Esophagus muscularis mucosa (tissue), 4 donors: ENCODE data around the gene MAN1A2. TPM values are rescaled to one million over a fixed set of nuclear protein-coding genes. Genes with fewer than 3 reads are reported as not detected.

Source experiments
- DNase-seq: peaks from one replicate; pipeline ENCODE4 v3.0.0-alpha.2; 2017; ENCODE audit errors: extremely low spot score
- H3K27ac ChIP-seq, 4 donors: fragments of 200-600 bp; sonication (generic); replicated peaks in 1 of 4; 1 replicate in 3 of 4; 2 replicates in 1 of 4; pipeline ENCODE4 v1.5.1; 2016 to 2019; ENCODE audit warnings: mild to moderate bottlenecking in 1 of 4
- H3K27me3 ChIP-seq, 4 donors: fragments of 200-600 bp; sonication (generic); one replicate each; pipeline versions ENCODE4 v1.5.1 to v1.6.0; 2016 to 2019
- H3K36me3 ChIP-seq, 4 donors: fragments of 200-600 bp; sonication (generic); one replicate each; pipeline ENCODE4 v1.5.1; 2016 to 2019
- H3K4me1 ChIP-seq, 4 donors: fragments of 200-600 bp; sonication (generic); one replicate each; pipeline ENCODE4 v1.5.1; 2016 to 2019
- H3K4me3 ChIP-seq, 4 donors: fragments of 200-600 bp; sonication (generic); 1 replicate in 2 of 4; 2 replicates in 2 of 4; pipeline ENCODE4 v1.5.1; 2016 to 2019; ENCODE audit warnings: mild to moderate bottlenecking in 4 of 4, moderate library complexity in 1 of 4
- H3K9me3 ChIP-seq, 4 donors: fragments of 200-600 bp; sonication (generic); 1 replicate in 3 of 4; 2 replicates in 1 of 4; pipeline ENCODE4 v1.5.1; 2016 to 2019
- CTCF ChIP-seq, 3 experiments: fragments of 200-600 bp in 2 of 3; fragments of 450-650 bp in 1 of 3; sonication (generic) in 2 of 3; IDR thresholded peaks; one replicate each; pipeline ENCODE4 v1.5.1; 2017 to 2019; ENCODE audit warnings: antibody characterized with exemption in 3 of 3, mild to moderate bottlenecking in 2 of 3, moderate library complexity in 1 of 3
- EP300 ChIP-seq: sonication (generic); formaldehyde crosslinking; IDR thresholded peaks from one replicate; pipeline ENCODE4 v1.6.1; 2017; ENCODE audit warnings: antibody characterized with exemption
- POLR2A ChIP-seq: fragments of 450-650 bp; IDR thresholded peaks from one replicate; pipeline ENCODE4 v1.6.1; 2017; ENCODE audit warnings: antibody characterized with exemption, moderate library complexity, mild to moderate bottlenecking, low read depth
- POLR2AphosphoS5 ChIP-seq, 2 donors: sonication (generic); formaldehyde crosslinking; IDR thresholded peaks; one replicate each; pipeline ENCODE4 v1.6.1; 2017; ENCODE audit warnings: antibody characterized with exemption in 2 of 2
- WGBS: methylation state at CpG from one replicate; pipeline ENCODE4 v1.1.5; 2018; 5-methylcytosine and 5-hydroxymethylcytosine counted together
- intact Hi-C: fragments of 100-400 bp; cut with DNase I; formaldehyde crosslinking; loops from one replicate; pipeline ENCODE4 v1.15.1; 2023
- total RNA-seq, 4 donors: library from RNA; depleted of rRNA; stranded (reverse); fragments of >200 nt; gene quantifications; one replicate each; pipeline versions ENCODE4 v1.1.0 to v1.2.1, GENCODE V29; 2016

Gene MAN1A2
- total RNA-seq, 4 donors from 2014 or later = 45.4 to 51.7 (median 48.3) TPM

- TF ChIP-seq POLR2AphosphoS5 (IDR thresholded peaks at IDR 0.05) (no peak), CTCF (IDR thresholded peaks at IDR 0.05) (no peak), POLR2A (no peak), EP300 (no peak)
- no peak overlapping the region for H3K27ac ChIP-seq
These were observed 37.8 kb downstream of the MAN1A2 start for GRCh38 chr1:117405042-117405441.

GRCh38 chr1:117412472-117412871 lies 45.2 kb downstream of the MAN1A2 start:
- intact Hi-C loops = no loop called here
- H3K4me3 ChIP-seq = no peak overlapping the region
- no peaks in the 10 kb centered on the region for H3K27me3 ChIP-seq
- DNase-seq = no peak
- H3K27ac ChIP-seq = no peak overlapping the region
- TF ChIP-seq CTCF (IDR thresholded peaks at IDR 0.05) (no peak), POLR2AphosphoS5 (IDR thresholded peaks at IDR 0.05) (no peak), POLR2A (no peak), EP300 (no peak)
- H3K36me3 ChIP-seq = peaks cover 0 to 16% (median 5%) of the 10 kb centered on the region in 4 donors
- no peaks in the 10 kb centered on the region for H3K4me1 ChIP-seq
- H3K9me3 ChIP-seq = no peaks in the 10 kb centered on the region

More at GRCh38 chr1:117405042-117405441, 37.8 kb downstream of the MAN1A2 start:
- Histone ChIP-seq H3K4me3 (no peak overlapping the region), H3K27me3 (no peaks in the 10 kb centered on the region), H3K9me3 (no peaks in the 10 kb centered on the region), H3K4me1 (no peaks in the 10 kb centered on the region), H3K36me3 (peaks cover 0 to 18% (median 7%) of the 10 kb centered on the region in 4 donors)
- DNase-seq = no peak
- intact Hi-C loops = no loop called here

GRCh38 chr1:117413412-117413811 lies 46.2 kb downstream of the MAN1A2 start:
- Histone ChIP-seq H3K36me3 (peaks cover 0 to 10% (median 5%) of the 10 kb centered on the region in 4 donors), H3K27ac (no peak overlapping the region), H3K27me3 (no peaks in the 10 kb centered on the region), H3K4me3 (no peak overlapping the region), H3K9me3 (no peaks in the 10 kb centered on the region), H3K4me1 (no peaks in the 10 kb centered on the region)
- WGBS = 88% methylated on average over 3 of the region's 3 CpGs
- intact Hi-C loops = no loop called here
- DNase-seq = no peak
- TF ChIP-seq POLR2A = no peak
- no peak for TF ChIP-seq CTCF (IDR thresholded peaks at IDR 0.05)
- TF ChIP-seq EP300 = no peak
- TF ChIP-seq POLR2AphosphoS5 (IDR thresholded peaks at IDR 0.05) = no peak

- Histone ChIP-seq H3K4me1 (no peaks in the 10 kb centered on the region), H3K9me3 (no peaks in the 10 kb centered on the region), H3K36me3 (peaks cover 0 to 10% (median 5%) of the 10 kb centered on the region in 4 donors), H3K27me3 (no peaks in the 10 kb centered on the region), H3K27ac (no peak overlapping the region), H3K4me3 (no peak overlapping the region)
- WGBS = 97% methylated on average over 4 of the region's 4 CpGs
- TF ChIP-seq POLR2AphosphoS5 (IDR thresholded peaks at IDR 0.05) = no peak
- TF ChIP-seq CTCF (IDR thresholded peaks at IDR 0.05) = no peak
- TF ChIP-seq POLR2A = no peak
- intact Hi-C loops = no loop called here
- no peak for DNase-seq
These were observed 47.7 kb downstream of the MAN1A2 start for GRCh38 chr1:117414943-117415342.

- Histone ChIP-seq H3K27ac (no peak overlapping the region), H3K36me3 (peaks cover 0 to 10% (median 5%) of the 10 kb centered on the region in 4 donors), H3K4me3 (no peak overlapping the region), H3K27me3 (no peaks in the 10 kb centered on the region), H3K4me1 (no peaks in the 10 kb centered on the region), H3K9me3 (no peaks in the 10 kb centered on the region)
- intact Hi-C loops = no loop called here
- DNase-seq = no peak
- WGBS = 100% methylated on average over 1 of the region's 1 CpG
- TF ChIP-seq POLR2A (no peak), POLR2AphosphoS5 (IDR thresholded peaks at IDR 0.05) (no peak), CTCF (IDR thresholded peaks at IDR 0.05) (no peak), EP300 (no peak)
These were observed 48.8 kb downstream of the MAN1A2 start for GRCh38 chr1:117416004-117416403.
